Stimulated activated CD4-positive, alpha-beta T cell treated with anti-CD3 and anti-CD28 coated beads, Interleukin-2, amount 100 ng/mL, for 4 hours (primary cell): Measurements from ENCODE around the gene CXCR4.

Source experiments
- DNase-seq: peaks from one replicate; pipeline ENCODE4 v3.0.0-alpha.2; 2020; ENCODE audit warnings: low read depth

Gene CXCR4

GRCh38 chr2:136117909-136118818, at the start of gene CXCR4:
Gene CXCR4, minus strand, starts transcription at chr2:136118149. Its CDS starts 89 bp downstream, at chr2:136118060.
- DNase-seq = peak; percentile 73

GRCh38 chr2:136164280-136164776, 46.4 kb upstream of the CXCR4 start:
- no peak for DNase-seq

GRCh38 chr2:136162438-136162837, 44.5 kb upstream of the CXCR4 start:
- no peak for DNase-seq

- no peak for DNase-seq
These were observed 38.5 kb upstream of the CXCR4 start for GRCh38 chr2:136156411-136156810.

- no peak for DNase-seq
These were observed 36.4 kb upstream of the CXCR4 start for GRCh38 chr2:136154384-136154783.

- DNase-seq = no peak
These were observed 33.3 kb upstream of the CXCR4 start for GRCh38 chr2:136151021-136151971.

GRCh38 chr2:136149011-136149410, 31.1 kb upstream of the CXCR4 start:
- DNase-seq = no peak

- DNase-seq = no peak
These were observed 28.6 kb upstream of the CXCR4 start for GRCh38 chr2:136146564-136146963.

- no peak for DNase-seq
These were observed 25.9 kb upstream of the CXCR4 start for GRCh38 chr2:136143603-136144451.

GRCh38 chr2:136141510-136142149, 23.7 kb upstream of the CXCR4 start:
- DNase-seq = no peak

- no peak for DNase-seq
These were observed 21.7 kb upstream of the CXCR4 start for GRCh38 chr2:136139631-136140030.

GRCh38 chr2:136137982-136138381, 20.0 kb upstream of the CXCR4 start:
- DNase-seq = no peak

GRCh38 chr2:136136931-136137330, 19.0 kb upstream of the CXCR4 start:
- no peak for DNase-seq

- no peak for DNase-seq
These were observed 18.3 kb upstream of the CXCR4 start for GRCh38 chr2:136135921-136136906.

- no peak for DNase-seq
These were observed 17.5 kb upstream of the CXCR4 start for GRCh38 chr2:136135462-136135861.

- DNase-seq = no peak
These were observed 16.2 kb upstream of the CXCR4 start for GRCh38 chr2:136134126-136134525.

- no peak for DNase-seq
These were observed 15.6 kb upstream of the CXCR4 start for GRCh38 chr2:136133586-136133985.

- DNase-seq = no peak
These were observed 15.2 kb upstream of the CXCR4 start for GRCh38 chr2:136133176-136133575.

GRCh38 chr2:136132825-136133155, 14.8 kb upstream of the CXCR4 start:
- no peak for DNase-seq
